Tibial nerve (tissue), 4 donors: Measurements from ENCODE around the gene PTPRM.

Source experiments
- EP300 ChIP-seq, 2 donors: sonication (generic); formaldehyde crosslinking; IDR thresholded peaks; one replicate each; pipeline ENCODE4 v1.6.1; 2017; ENCODE audit warnings: antibody characterized with exemption in 2 of 2, mild to moderate bottlenecking in 1 of 2
- POLR2A ChIP-seq, 2 donors: fragments of 450-650 bp; IDR thresholded peaks; one replicate each; pipeline ENCODE4 v1.6.1; 2017; ENCODE audit warnings: antibody characterized with exemption in 2 of 2, mild to moderate bottlenecking in 2 of 2, moderate library complexity in 2 of 2
- TF ChIP-seq, protein P1 (sequence below), 5 experiments: fragments of 200-600 bp in 3 of 5; fragments of 450-650 bp in 2 of 5; sonication (generic) in 3 of 5; IDR thresholded peaks; one replicate each; pipeline ENCODE4 v1.5.1; 2016 to 2019; ENCODE audit warnings: antibody characterized with exemption in 5 of 5, mild to moderate bottlenecking in 3 of 5, moderate library complexity in 2 of 5

DNA sequence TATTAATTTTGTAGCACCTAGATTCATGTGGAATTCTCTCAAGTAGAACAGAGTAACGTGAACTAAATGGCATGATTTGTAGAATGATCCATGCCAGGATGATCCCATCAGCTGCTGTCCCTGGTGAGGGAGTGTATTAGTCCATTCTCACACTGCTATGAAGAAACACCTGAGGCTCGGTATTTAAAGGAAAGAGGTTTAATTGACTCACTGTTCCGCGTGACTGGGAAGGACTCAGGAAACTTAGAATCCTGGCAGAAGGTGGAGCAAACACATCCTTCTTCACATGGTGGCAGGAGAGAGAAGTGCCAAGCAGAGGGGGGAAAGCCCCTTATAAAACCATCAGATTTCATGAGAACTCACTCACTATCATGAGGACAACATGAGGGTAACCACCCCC, 312.6 kb downstream of the PTPRM start:
- TF ChIP-seq, protein P1, sequence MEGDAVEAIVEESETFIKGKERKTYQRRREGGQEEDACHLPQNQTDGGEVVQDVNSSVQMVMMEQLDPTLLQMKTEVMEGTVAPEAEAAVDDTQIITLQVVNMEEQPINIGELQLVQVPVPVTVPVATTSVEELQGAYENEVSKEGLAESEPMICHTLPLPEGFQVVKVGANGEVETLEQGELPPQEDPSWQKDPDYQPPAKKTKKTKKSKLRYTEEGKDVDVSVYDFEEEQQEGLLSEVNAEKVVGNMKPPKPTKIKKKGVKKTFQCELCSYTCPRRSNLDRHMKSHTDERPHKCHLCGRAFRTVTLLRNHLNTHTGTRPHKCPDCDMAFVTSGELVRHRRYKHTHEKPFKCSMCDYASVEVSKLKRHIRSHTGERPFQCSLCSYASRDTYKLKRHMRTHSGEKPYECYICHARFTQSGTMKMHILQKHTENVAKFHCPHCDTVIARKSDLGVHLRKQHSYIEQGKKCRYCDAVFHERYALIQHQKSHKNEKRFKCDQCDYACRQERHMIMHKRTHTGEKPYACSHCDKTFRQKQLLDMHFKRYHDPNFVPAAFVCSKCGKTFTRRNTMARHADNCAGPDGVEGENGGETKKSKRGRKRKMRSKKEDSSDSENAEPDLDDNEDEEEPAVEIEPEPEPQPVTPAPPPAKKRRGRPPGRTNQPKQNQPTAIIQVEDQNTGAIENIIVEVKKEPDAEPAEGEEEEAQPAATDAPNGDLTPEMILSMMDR (IDR thresholded peaks at IDR 0.05), result no peak
- TF ChIP-seq POLR2A (IDR thresholded peaks at IDR 0.05) (no peak), EP300 (IDR thresholded peaks at IDR 0.05) (no peak)
